Measurements from ENCODE around the gene FAM107B. TPM values are rescaled to one million over a fixed set of nuclear protein-coding genes. Genes with fewer than 3 reads are reported as not detected.

FAM107B gene
- total and polyA plus RNA-seq, 10 of the 15 experiments (the other 5 are each of a cell fraction or from before 2014, with no cell fraction given), result 22.9 to 162 (median 86.6) TPM

GRCh38 chr10:14753441-14753840 lies 21.3 kb downstream of the FAM107B start:
- no TSS peak for BruUV-seq (replicated peaks)
- in situ Hi-C loops (cut with MboI) (no loop called here), intact Hi-C loops (cut with micrococcal nuclease; ENCODE audit: unreplicated experiment) (no loop called here)
- FAIRE-seq (no peak), ATAC-seq (no peak), DNase-seq (ENCODE audit: low read depth, low spot score) (no peak)
- ChIA-PET SMC1A (ENCODE audit: uncharacterized antibody, unreplicated experiment) (interaction anchor here (0.6 to 1.6 kb wide), 6 partner anchors 10 to 218 kb away, joined by 3 to 5 read pairs (median 3); no protein-coding TSS in a partner anchor), POLR2A (interaction anchor here (0.6 kb wide), 1 partner anchor 192 kb away, joined by 3 read pairs; no protein-coding TSS in a partner anchor), CTCF (interaction anchor here (0.6 to 1.0 kb wide), 3 partner anchors 9 to 356 kb away, joined by 3 read pairs; no protein-coding TSS in a partner anchor), RAD21 (ENCODE audit: unreplicated experiment) (interaction anchor here (1.3 kb wide), 1 partner anchor 70 kb away, joined by 4 read pairs; no protein-coding TSS in a partner anchor)
- no peaks in the 10 kb centered on the region for H3K36me3 ChIP-seq (ENCODE audit: control insufficient read depth in 2 of 2, insufficient read depth in 2 of 2, low read length in 1 of 2)
- H4K20me1 ChIP-seq (ENCODE audit: control insufficient read depth, insufficient read depth), result no peaks in the 10 kb centered on the region
- no peaks in the 10 kb centered on the region for H3K9me3 ChIP-seq (replicated peaks; ENCODE audit: control insufficient read depth, insufficient read depth, low read length)
- 0% methylated on average over 1 of the region's 1 CpG for WGBS (ENCODE audit: insufficient coverage, insufficient replicate concordance, low lambda C conversion rate, missing lambda C conversion rate)
- no peak overlapping the region for H3K9ac ChIP-seq (ENCODE audit: control insufficient read depth, insufficient read depth, low read length)
- H3K4me2 ChIP-seq (ENCODE audit: control insufficient read depth, insufficient read depth), result no peak overlapping the region
- TF ChIP-seq ZBTB40 (IDR thresholded peaks at IDR 0.05; ENCODE audit: borderline replicate concordance) (no peak), SIN3A (IDR thresholded peaks at IDR 0.05; ENCODE audit: low read depth, low read length) (no peak), PRDM15 (CRISPR knock-in tag; IDR thresholded peaks at IDR 0.05) (no peak), ATF7 (IDR thresholded peaks at IDR 0.05; ENCODE audit: low read depth) (no peak), CBX5 (IDR thresholded peaks at IDR 0.05; ENCODE audit: low read depth) (no peak), SMAD5 (IDR thresholded peaks at IDR 0.05; ENCODE audit: low read depth) (no peak)
- TF ChIP-seq, protein P1, sequence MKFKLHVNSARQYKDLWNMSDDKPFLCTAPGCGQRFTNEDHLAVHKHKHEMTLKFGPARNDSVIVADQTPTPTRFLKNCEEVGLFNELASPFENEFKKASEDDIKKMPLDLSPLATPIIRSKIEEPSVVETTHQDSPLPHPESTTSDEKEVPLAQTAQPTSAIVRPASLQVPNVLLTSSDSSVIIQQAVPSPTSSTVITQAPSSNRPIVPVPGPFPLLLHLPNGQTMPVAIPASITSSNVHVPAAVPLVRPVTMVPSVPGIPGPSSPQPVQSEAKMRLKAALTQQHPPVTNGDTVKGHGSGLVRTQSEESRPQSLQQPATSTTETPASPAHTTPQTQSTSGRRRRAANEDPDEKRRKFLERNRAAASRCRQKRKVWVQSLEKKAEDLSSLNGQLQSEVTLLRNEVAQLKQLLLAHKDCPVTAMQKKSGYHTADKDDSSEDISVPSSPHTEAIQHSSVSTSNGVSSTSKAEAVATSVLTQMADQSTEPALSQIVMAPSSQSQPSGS (IDR thresholded peaks at IDR 0.05; ENCODE audit: low read length), result no peak
- TF ChIP-seq, protein P2, sequence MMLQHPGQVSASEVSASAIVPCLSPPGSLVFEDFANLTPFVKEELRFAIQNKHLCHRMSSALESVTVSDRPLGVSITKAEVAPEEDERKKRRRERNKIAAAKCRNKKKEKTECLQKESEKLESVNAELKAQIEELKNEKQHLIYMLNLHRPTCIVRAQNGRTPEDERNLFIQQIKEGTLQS (IDR thresholded peaks at IDR 0.05; ENCODE audit: borderline replicate concordance, extremely low read depth, low read depth, low read length), result no peak
- H2AFZ ChIP-seq (ENCODE audit: control insufficient read depth, low read depth, low read length), result no peak overlapping the region
- no peak overlapping the region for H3K27ac ChIP-seq (ENCODE audit: control insufficient read depth, insufficient read depth)
- no peak overlapping the region for H3K4me3 ChIP-seq
- H3K4me1 ChIP-seq (ENCODE audit: control insufficient read depth, insufficient read depth, low read length), result peaks cover 14% of the 10 kb centered on the region
- no peaks in the 10 kb centered on the region for H3K79me2 ChIP-seq (ENCODE audit: control insufficient read depth, insufficient read depth, low read length)
- H3K27me3 ChIP-seq (replicated peaks in 1 of 2; ENCODE audit: control insufficient read depth in 2 of 2, insufficient read depth in 2 of 2, low read length in 1 of 2), result no peaks in the 10 kb centered on the region; a peak in 1 of 4 replicates

Measured in GM12878 (cell line).